ENCODE results near the gene TBX2.

Gene TBX2

DNA sequence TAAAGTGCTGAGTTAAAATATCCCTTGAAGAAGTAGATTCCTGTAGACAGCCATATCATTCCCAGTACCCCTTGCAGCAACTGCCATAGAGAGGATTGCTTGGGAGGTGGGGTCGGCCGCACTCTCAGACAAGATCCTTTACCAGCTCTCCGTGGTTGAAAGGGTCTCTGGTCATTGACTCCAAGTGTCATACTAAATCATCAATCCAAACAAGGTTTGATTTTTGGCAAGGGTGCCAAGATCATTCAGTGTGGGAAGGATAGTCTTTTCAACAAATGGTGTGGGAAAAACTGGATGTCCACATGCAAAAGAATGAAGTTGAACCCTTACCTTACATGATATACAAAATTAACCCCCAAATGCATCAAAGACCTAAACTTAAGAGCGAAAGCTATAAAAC is 21.8 kb downstream of the TBX2 start:
- TF ChIP-seq CTCF (IDR thresholded peaks at IDR 0.05; ENCODE audit: low read depth, low read length, missing control alignments) = no peak
- no peak for DNase-seq (ENCODE audit: extremely low read depth, low read depth)

GRCh38 chr17:61422116-61422799 is 22.6 kb downstream of the TBX2 start:
- DNase-seq (ENCODE audit: extremely low read depth, low read depth) = no peak
- TF ChIP-seq CTCF (IDR thresholded peaks at IDR 0.05; ENCODE audit: low read depth, low read length, missing control alignments) = no peak
- no peak overlapping the region for H3K4me3 ChIP-seq (replicated peaks; ENCODE audit: low read depth, low read length)

More for the DNA sequence above, 21.8 kb downstream of the TBX2 start:
- H3K4me3 ChIP-seq (replicated peaks; ENCODE audit: low read depth, low read length) = no peak overlapping the region

DNA sequence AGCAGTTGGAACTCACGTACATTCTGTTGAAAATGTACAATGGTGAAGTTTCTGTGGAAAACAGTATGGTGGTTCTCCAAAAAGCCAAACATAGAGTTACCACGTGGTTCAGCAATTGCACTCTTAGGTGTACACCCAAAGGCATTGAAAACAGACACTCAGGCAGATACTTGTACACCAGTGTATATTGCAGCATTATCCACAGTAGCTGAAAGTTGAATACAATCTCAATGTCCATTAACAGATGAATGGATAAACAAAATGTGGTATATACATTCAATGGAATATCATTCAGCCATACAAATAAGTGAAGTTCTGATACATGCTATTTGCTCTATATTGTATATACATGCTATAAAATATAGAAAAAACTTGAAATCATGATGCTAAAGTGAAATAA is 23.2 kb downstream of the TBX2 start:
- no peak overlapping the region for H3K4me3 ChIP-seq (replicated peaks; ENCODE audit: low read depth, low read length)
- no peak for TF ChIP-seq CTCF (IDR thresholded peaks at IDR 0.05; ENCODE audit: low read depth, low read length, missing control alignments)
- no peak for DNase-seq (ENCODE audit: extremely low read depth, low read depth)

DNA sequence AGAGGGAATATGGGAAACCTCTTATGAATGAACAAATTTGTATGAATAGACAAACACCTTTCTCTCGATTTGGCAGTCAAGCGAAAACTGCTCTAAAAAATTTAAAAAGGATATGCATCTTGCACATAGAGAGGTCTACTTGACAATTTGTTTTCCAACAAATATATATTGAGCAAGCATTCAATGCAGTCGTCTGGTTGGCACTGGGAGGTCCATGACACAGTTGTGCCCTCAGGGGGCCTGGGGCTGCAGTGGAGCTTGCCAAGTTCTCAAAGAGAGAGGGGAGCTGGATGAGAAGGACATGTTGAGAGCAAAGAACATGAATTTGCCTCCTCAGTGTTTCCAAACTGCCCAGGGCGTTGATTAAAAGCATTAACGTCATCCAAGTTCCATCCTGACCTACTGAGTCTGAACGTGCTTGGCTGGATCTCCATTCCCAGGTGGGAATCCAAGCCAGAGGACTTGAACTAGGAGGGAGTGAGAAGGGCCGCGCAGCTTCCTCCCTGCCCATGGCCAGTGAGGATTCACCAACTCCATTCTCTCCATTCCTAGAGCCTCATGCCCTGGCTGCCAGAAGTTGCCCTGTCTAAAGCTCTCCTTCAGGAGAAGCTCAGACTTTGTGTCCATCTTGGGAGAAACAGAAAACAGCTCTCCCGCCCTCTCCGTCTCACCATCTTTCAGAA is 24.5 kb downstream of the TBX2 start:
- no peak overlapping the region for H3K4me3 ChIP-seq (replicated peaks; ENCODE audit: low read depth, low read length)
- no peak for TF ChIP-seq CTCF (IDR thresholded peaks at IDR 0.05; ENCODE audit: low read depth, low read length, missing control alignments)
- no peak for DNase-seq (ENCODE audit: extremely low read depth, low read depth)

- no peak for DNase-seq (ENCODE audit: extremely low read depth, low read depth)
- H3K4me3 ChIP-seq (replicated peaks; ENCODE audit: low read depth, low read length) = no peak overlapping the region
- TF ChIP-seq CTCF (IDR thresholded peaks at IDR 0.05; ENCODE audit: low read depth, low read length, missing control alignments) = peak; percentile 10
Observed at GRCh38 chr17:61425682-61426481, 26.2 kb downstream of the TBX2 start.

DNA sequence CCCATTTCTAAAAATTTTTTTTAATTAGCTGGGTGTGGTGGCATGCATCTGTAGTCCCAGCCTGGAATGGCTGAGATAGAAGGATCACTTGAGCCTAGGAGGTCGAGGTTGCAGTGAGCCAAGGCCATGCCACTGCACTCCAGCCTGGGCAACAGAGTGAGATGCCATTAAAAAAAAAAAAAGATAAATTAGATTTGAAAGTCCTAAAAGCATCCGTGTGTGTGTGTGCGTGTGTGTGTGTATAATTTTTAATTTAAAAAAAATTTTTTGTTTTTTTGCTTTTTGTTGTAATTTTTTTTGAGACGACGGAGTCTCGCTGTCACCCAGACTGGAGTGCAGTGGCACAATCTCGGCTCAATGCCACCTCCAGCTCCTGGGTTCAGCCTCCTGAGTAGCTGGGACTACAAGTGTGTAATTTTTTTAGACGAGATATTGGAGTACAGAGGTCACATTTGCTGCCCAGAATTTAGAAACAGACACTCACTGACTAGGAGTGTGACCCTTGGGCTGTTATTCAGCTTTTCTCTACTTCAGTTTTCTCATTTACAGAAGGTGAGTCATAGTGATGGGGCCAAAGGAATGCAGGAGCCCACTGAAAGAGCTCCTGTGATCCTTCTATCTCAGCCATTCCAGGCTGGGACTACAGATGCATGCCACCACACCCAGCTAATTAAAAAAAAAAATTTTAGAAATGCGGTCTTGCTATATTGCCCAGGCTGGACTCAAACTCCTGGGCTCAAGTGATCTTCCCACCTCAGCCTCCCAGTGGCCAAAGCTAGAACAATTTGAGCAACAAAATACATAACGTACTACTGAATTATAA is 27.1 kb downstream of the TBX2 start:
- no peak overlapping the region for H3K4me3 ChIP-seq (replicated peaks; ENCODE audit: low read depth, low read length)
- TF ChIP-seq CTCF (IDR thresholded peaks at IDR 0.05; ENCODE audit: low read depth, low read length, missing control alignments) = no peak
- no peak for DNase-seq (ENCODE audit: extremely low read depth, low read depth)
